Activated B cell treated with CpG ODN at 0.5 μM for 24 hours (primary cell): ENCODE measurements around the gene ZNF385A. TPM values are rescaled to one million over a fixed set of nuclear protein-coding genes. Genes with fewer than 3 reads are reported as not detected.

Experiments
- ATAC-seq: fragments of 200-7000 bp; cut with Tn5 transposase; one replicate; pipeline ENCODE4 v1.10.0; 2021; ENCODE audit warnings: low read depth, mild to moderate bottlenecking, moderate library complexity
- CTCF ChIA-PET: fragments of 350-600 bp; sonication (Branson Sonifier 250); formaldehyde crosslinking; loops from one replicate; lab custom pipeline; 2021; ENCODE audit warnings: antibody characterized with exemption; lab: Charles Lee
- POLR2A ChIA-PET: fragments of 350-600 bp; sonication (Branson Sonifier 250); formaldehyde crosslinking; loops from one replicate; lab custom pipeline; 2021; ENCODE audit warnings: antibody characterized with exemption; lab: Charles Lee
- DNase-seq: peaks from one replicate; pipeline ENCODE4 v3.0.0; 2022
- H3K27ac Mint-ChIP-seq: one replicate; pipeline ENCODE4 v1.8.0; 2020; ENCODE audit warnings: mixed read lengths
- H3K27me3 Mint-ChIP-seq: one replicate; pipeline ENCODE4 v1.8.0; 2021; ENCODE audit warnings: mixed read lengths
- H3K36me3 Mint-ChIP-seq: one replicate; pipeline ENCODE4 v1.8.0; 2021; ENCODE audit warnings: low read depth, mixed read lengths
- H3K4me1 Mint-ChIP-seq: one replicate; pipeline ENCODE4 v1.8.0; 2021; ENCODE audit warnings: mixed read lengths
- H3K4me3 Mint-ChIP-seq: one replicate; pipeline ENCODE4 v1.8.0; 2020; ENCODE audit warnings: mild to moderate bottlenecking, mixed read lengths
- H3K9me3 Mint-ChIP-seq: one replicate; pipeline ENCODE4 v1.8.0; 2020; ENCODE audit warnings: mixed read lengths
- intact Hi-C: fragments of 100-400 bp; cut with micrococcal nuclease; formaldehyde crosslinking; loops from one replicate; pipeline ENCODE4 v1.15.1; 2024
- total RNA-seq: library from RNA; stranded (reverse); gene quantifications from 2 replicates; pipeline ENCODE4 v1.2.3, GENCODE V29; 2022
- TF ChIP-seq, protein P1 (sequence below): fragments of 200-600 bp; IDR thresholded peaks from one replicate; pipeline ENCODE4 v1.8.0; 2022; ENCODE audit warnings: antibody characterized with exemption, mild to moderate bottlenecking

The ZNF385A gene
- total RNA-seq, 1 donor from 2014 or later: 5.0 TPM

- H3K27me3 Mint-ChIP-seq: no peaks in the 10 kb centered on the region
- ChIA-PET POLR2A (interaction anchor here (0.6 kb wide), 1 partner anchor 127 kb away, joined by 3 read pairs; no protein-coding TSS in a partner anchor), CTCF (no interaction called here)
- H3K36me3 Mint-ChIP-seq: peaks cover 6% of the 10 kb centered on the region
- H3K4me1 Mint-ChIP-seq: peaks cover 21% of the 10 kb centered on the region
- DNase-seq (no peak), ATAC-seq (no peak)
- no peaks in the 10 kb centered on the region for H3K9me3 Mint-ChIP-seq
- no peak overlapping the region for H3K4me3 Mint-ChIP-seq
- H3K27ac Mint-ChIP-seq: no peak overlapping the region
- TF ChIP-seq, protein P1, sequence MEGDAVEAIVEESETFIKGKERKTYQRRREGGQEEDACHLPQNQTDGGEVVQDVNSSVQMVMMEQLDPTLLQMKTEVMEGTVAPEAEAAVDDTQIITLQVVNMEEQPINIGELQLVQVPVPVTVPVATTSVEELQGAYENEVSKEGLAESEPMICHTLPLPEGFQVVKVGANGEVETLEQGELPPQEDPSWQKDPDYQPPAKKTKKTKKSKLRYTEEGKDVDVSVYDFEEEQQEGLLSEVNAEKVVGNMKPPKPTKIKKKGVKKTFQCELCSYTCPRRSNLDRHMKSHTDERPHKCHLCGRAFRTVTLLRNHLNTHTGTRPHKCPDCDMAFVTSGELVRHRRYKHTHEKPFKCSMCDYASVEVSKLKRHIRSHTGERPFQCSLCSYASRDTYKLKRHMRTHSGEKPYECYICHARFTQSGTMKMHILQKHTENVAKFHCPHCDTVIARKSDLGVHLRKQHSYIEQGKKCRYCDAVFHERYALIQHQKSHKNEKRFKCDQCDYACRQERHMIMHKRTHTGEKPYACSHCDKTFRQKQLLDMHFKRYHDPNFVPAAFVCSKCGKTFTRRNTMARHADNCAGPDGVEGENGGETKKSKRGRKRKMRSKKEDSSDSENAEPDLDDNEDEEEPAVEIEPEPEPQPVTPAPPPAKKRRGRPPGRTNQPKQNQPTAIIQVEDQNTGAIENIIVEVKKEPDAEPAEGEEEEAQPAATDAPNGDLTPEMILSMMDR: no peak
- intact Hi-C loops: no loop called here
These were observed 7.5 kb downstream of the ZNF385A start for GRCh38 chr12:54377007-54377406.

DNA sequence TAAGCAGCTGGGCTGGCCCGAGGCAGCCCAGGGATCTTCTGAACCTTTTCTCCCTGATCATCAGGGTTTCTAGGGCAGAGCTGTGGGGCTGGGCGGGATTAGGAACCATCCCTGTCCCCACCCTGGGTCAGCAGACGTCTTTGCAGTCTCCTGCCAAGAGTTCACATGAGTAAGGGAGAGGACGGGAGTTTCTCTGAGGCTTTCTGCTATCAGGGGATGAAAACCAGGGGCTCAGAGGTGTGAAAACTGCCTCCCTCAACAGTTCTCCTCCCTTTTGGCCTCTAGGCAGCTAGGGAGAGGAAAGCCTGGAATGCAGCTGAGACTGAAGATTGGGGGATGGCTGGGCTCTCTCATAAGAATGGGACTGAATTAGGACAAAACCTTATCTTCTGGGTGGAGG is 7.9 kb downstream of the ZNF385A start:
- ChIA-PET CTCF (no interaction called here), POLR2A (interaction anchor here (0.6 kb wide), 1 partner anchor 127 kb away, joined by 3 read pairs; no protein-coding TSS in a partner anchor)
- no peak for DNase-seq
- Mint-ChIP-seq H3K27me3 (no peaks in the 10 kb centered on the region), H3K4me1 (peaks cover 19% of the 10 kb centered on the region), H3K9me3 (no peaks in the 10 kb centered on the region), H3K4me3 (no peak overlapping the region), H3K27ac (no peak overlapping the region), H3K36me3 (peaks cover 8% of the 10 kb centered on the region)
- no peak for ATAC-seq
- TF ChIP-seq, protein P1: no peak
- intact Hi-C loops: no loop called here

GRCh38 chr12:54375259-54375579 is 9.3 kb downstream of the ZNF385A start:
- peaks cover 14% of the 10 kb centered on the region for H3K4me1 Mint-ChIP-seq
- ATAC-seq (no peak), DNase-seq (no peak)
- no peak overlapping the region for H3K4me3 Mint-ChIP-seq
- TF ChIP-seq, protein P1: no peak
- no peak overlapping the region for H3K27ac Mint-ChIP-seq
- POLR2A ChIA-PET: no interaction called here
- CTCF ChIA-PET: no interaction called here
- intact Hi-C loops: no loop called here
- no peaks in the 10 kb centered on the region for H3K27me3 Mint-ChIP-seq
- peaks cover 13% of the 10 kb centered on the region for H3K36me3 Mint-ChIP-seq
- H3K9me3 Mint-ChIP-seq: no peaks in the 10 kb centered on the region

GRCh38 chr12:54374562-54375258 is 9.8 kb downstream of the ZNF385A start:
- TF ChIP-seq, protein P1: no peak
- ATAC-seq (no peak), DNase-seq (no peak)
- Mint-ChIP-seq H3K27ac (no peak overlapping the region), H3K4me1 (peaks cover 11% of the 10 kb centered on the region), H3K9me3 (no peaks in the 10 kb centered on the region), H3K4me3 (no peak overlapping the region), H3K36me3 (peaks cover 13% of the 10 kb centered on the region), H3K27me3 (no peaks in the 10 kb centered on the region)
- ChIA-PET CTCF (interaction anchor here (0.6 kb wide), 1 partner anchor 21 kb away, joined by 3 read pairs; no protein-coding TSS in a partner anchor), POLR2A (interaction anchor here (0.6 kb wide), 1 partner anchor 53 kb away, joined by 3 read pairs; no protein-coding TSS in a partner anchor)
- intact Hi-C loops: no loop called here

DNA sequence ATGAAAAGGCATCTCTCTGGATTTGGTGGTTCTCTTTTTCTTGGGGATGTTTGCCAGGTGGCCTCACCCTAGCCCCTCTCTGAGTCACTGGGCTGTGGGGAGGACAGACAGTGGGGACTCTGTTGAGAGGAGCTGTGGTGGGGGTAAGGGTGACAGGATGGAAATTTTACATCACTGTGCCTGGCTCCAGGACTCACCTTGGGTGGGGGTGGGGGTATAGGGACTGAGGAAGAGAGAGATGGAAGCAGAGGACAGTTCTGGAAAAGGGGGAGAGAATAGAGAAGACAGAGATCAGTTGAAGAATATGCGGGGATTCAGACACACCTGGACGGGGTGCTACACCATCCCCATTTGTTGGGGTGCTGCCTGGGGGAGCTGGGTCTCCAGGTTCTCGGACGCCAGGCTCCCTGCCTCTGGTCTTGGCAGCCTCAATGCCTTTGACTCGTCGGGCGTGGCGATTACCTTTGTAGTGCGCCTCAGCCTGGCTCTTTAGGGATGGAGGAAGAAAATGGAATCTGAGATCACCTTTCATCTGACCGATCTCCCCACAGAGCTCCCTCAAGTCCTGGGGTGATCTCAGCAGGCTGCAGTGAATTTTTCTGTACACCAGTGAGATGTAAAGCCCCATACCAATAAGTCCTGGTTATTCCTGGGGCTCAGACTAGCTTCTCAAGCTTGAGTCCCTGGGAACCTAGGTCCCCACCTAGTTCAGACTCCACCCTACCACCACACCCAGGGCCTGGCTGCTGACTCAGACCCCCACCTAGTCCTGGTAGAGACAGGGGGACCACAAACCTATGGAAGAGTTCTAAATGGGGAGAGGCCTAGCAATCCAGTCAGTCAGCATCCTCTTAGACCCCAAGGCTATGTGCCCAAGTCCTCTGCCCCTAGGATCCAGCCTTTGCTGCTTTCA is 10.6 kb downstream of the ZNF385A start:
- ATAC-seq (no peak), DNase-seq (no peak)
- Mint-ChIP-seq H3K27ac (no peak overlapping the region), H3K36me3 (peaks cover 13% of the 10 kb centered on the region), H3K4me3 (no peak overlapping the region), H3K4me1 (peaks cover 11% of the 10 kb centered on the region), H3K9me3 (no peaks in the 10 kb centered on the region), H3K27me3 (no peaks in the 10 kb centered on the region)
- TF ChIP-seq, protein P1: no peak
- POLR2A ChIA-PET: interaction anchor here (0.6 kb wide), 1 partner anchor 52 kb away, joined by 3 read pairs; no protein-coding TSS in a partner anchor
- intact Hi-C loops: no loop called here
- CTCF ChIA-PET: interaction anchor here (0.6 kb wide), 1 partner anchor 22 kb away, joined by 3 read pairs; no protein-coding TSS in a partner anchor
